T-cell (primary cell): Measurements from ENCODE around the gene SF3B5. TPM values are rescaled to one million over a fixed set of nuclear protein-coding genes. Genes with fewer than 3 reads are reported as not detected.

ENCODE experiments used
- ATAC-seq, 4 experiments: fragments of 200-7000 bp in 3 of 4; fragments of 150-1000 bp in 1 of 4; cut with Tn5 transposase; replicated peaks in 1 of 4; 1 replicate in 3 of 4; 2 replicates in 1 of 4; pipeline ENCODE4 v1.10.0; 2021; ENCODE audit warnings: moderate library complexity in 3 of 4, mild to moderate bottlenecking in 2 of 4, moderate number of reproducible peaks in 1 of 4
- CTCF ChIA-PET, 2 donors: fragments of 300-600 bp; sonication (Branson Sonifier 250); formaldehyde crosslinking; loops; one replicate each; lab custom pipeline; 2022; ENCODE audit warnings: antibody characterized with exemption in 2 of 2; lab: Charles Lee
- POLR2A ChIA-PET, 2 donors: fragments of 300-600 bp; sonication (Branson Sonifier 250); formaldehyde crosslinking; loops; one replicate each; lab custom pipeline; 2022; ENCODE audit warnings: antibody characterized with exemption in 2 of 2; lab: Charles Lee
- DNase-seq, 35 experiments: peaks; one replicate each; pipeline versions ENCODE4 v3.0.0 to v3.0.0-alpha.2; 2013 to 2023
- H3K27ac ChIP-seq: one replicate; pipeline ENCODE4 v1.5.1; 2013; ENCODE audit warnings: low read length
- H3K27me3 ChIP-seq, 2 experiments: replicated peaks in 1 of 2; 1 replicate in 1 of 2; 2 replicates in 1 of 2; pipeline versions ENCODE4 v1.6.1 to v1.7.0; 2013; ENCODE audit warnings: low read length in 1 of 2, mixed read lengths in 1 of 2; ENCODE audit not compliant: control insufficient read depth in 2 of 2, insufficient read depth in 2 of 2; ENCODE audit errors: extremely low read depth in 1 of 2
- H3K36me3 ChIP-seq, 2 donors: 1 replicate in 1 of 2; 2 replicates in 1 of 2; pipeline versions ENCODE4 v1.6.1 to v1.7.0; 2013; ENCODE audit warnings: low read length in 1 of 2; ENCODE audit not compliant: control insufficient read depth in 2 of 2, insufficient read depth in 1 of 2; ENCODE audit errors: extremely low read depth in 1 of 2
- H3K4me1 ChIP-seq, 2 experiments: 1 replicate in 1 of 2; 2 replicates in 1 of 2; pipeline versions ENCODE4 v1.6.1 to v1.7.0; 2013; ENCODE audit warnings: low read length in 2 of 2, mixed read lengths in 1 of 2; ENCODE audit not compliant: insufficient read depth in 2 of 2, control insufficient read depth in 1 of 2; ENCODE audit errors: extremely low read depth in 1 of 2
- H3K4me3 ChIP-seq, 2 donors: 1 replicate in 1 of 2; 2 replicates in 1 of 2; pipeline versions ENCODE4 v1.5.1 to v1.7.0; 2013; ENCODE audit warnings: mild to moderate bottlenecking in 2 of 2, low read length in 1 of 2, moderate library complexity in 1 of 2; ENCODE audit not compliant: control insufficient read depth in 1 of 2; ENCODE audit errors: extremely low read depth in 1 of 2
- H3K9me3 ChIP-seq: 2 replicates; pipeline ENCODE4 v1.7.0; 2013
- H3K27ac Mint-ChIP-seq, 2 donors: one replicate each; pipeline ENCODE4 v1.8.0; 2020 to 2021; ENCODE audit warnings: mild to moderate bottlenecking in 2 of 2, mixed read lengths in 2 of 2
- H3K27me3 Mint-ChIP-seq, 2 donors: one replicate each; pipeline ENCODE4 v1.8.0; 2021 to 2022; ENCODE audit warnings: mixed read lengths in 2 of 2
- H3K36me3 Mint-ChIP-seq: one replicate; pipeline ENCODE4 v1.8.0; 2021; ENCODE audit warnings: mixed read lengths
- H3K4me1 Mint-ChIP-seq, 3 donors: one replicate each; pipeline ENCODE4 v1.8.0; 2020 to 2022; ENCODE audit warnings: mixed read lengths in 3 of 3, mild to moderate bottlenecking in 1 of 3
- H3K4me3 Mint-ChIP-seq, 3 donors: one replicate each; pipeline ENCODE4 v1.8.0; 2020 to 2022; ENCODE audit warnings: mild to moderate bottlenecking in 3 of 3, mixed read lengths in 3 of 3, moderate library complexity in 3 of 3
- H3K9me3 Mint-ChIP-seq, 3 donors: one replicate each; pipeline ENCODE4 v1.8.0; 2020 to 2022; ENCODE audit warnings: mixed read lengths in 3 of 3
- WGBS: methylation state at CpG from one replicate; pipeline ENCODE4 v1.1.5; 2013; ENCODE audit warnings: missing lambda C conversion rate; ENCODE audit not compliant: insufficient coverage; 5-methylcytosine and 5-hydroxymethylcytosine counted together
- total RNA-seq, 35 experiments: library from RNA in 6 of 35; stranded (reverse) in 6 of 35; fragments of 120-200 nt in 1 of 35; gene quantifications; one replicate each; pipeline versions ENCODE4 v1.2.1 to v1.2.4 and lab custom pipeline; 2013 to 2026

The SF3B5 gene
- total RNA-seq, 5 donors from 2014 or later (not counting 1 experiment from before 2014, with no cell fraction given) = 111 to 125 (median 115) TPM

DNA sequence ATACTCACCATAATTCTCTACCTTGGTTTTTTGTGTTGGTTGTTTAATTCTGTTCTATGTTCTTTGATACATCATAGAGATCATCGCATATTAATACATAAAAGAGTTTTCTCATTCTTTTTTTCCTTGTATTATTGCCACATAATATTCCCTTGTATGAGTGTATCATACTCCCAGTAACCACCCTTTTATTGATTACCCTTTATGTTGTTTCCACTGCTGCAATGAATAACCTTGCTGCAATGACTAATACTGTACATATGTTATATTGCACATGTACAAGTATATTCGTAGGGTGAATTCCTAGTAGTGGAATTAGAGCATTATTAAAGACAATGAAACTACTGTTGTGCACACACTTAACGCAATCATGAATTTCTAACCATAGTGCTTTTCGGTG lies 9.1 kb upstream of the SF3B5 start:
- no peak overlapping the region for H3K27ac Mint-ChIP-seq
- Histone ChIP-seq H3K9me3 (no peaks in the 10 kb centered on the region), H3K27ac (no peak overlapping the region), H3K4me1 (no peaks in the 10 kb centered on the region), H3K36me3 (no peaks in the 10 kb centered on the region), H3K4me3 (no peak overlapping the region), H3K27me3 (no peaks in the 10 kb centered on the region)
- no peaks in the 10 kb centered on the region for H3K9me3 Mint-ChIP-seq
- H3K27me3 Mint-ChIP-seq = no peaks in the 10 kb centered on the region
- H3K36me3 Mint-ChIP-seq = no peaks in the 10 kb centered on the region
- H3K4me3 Mint-ChIP-seq = no peak overlapping the region
- DNase-seq = no peak
- POLR2A ChIA-PET = interaction anchor here in 1 of 2 donors (1.0 kb wide), 1 partner anchor 375 kb away, joined by 3 read pairs; no protein-coding TSS in a partner anchor
- peaks cover 1 to 6% (median 1%) of the 10 kb centered on the region in 3 donors for H3K4me1 Mint-ChIP-seq
- ATAC-seq = no peak
- no CpG with 5 or more reads among the region's 4 CpGs for WGBS
- CTCF ChIA-PET = interaction anchor here (0.5 to 2.9 kb wide), 11 partner anchors 10 to 380 kb away, joined by 3 to 32 read pairs (median 5); no protein-coding TSS in a partner anchor

DNA sequence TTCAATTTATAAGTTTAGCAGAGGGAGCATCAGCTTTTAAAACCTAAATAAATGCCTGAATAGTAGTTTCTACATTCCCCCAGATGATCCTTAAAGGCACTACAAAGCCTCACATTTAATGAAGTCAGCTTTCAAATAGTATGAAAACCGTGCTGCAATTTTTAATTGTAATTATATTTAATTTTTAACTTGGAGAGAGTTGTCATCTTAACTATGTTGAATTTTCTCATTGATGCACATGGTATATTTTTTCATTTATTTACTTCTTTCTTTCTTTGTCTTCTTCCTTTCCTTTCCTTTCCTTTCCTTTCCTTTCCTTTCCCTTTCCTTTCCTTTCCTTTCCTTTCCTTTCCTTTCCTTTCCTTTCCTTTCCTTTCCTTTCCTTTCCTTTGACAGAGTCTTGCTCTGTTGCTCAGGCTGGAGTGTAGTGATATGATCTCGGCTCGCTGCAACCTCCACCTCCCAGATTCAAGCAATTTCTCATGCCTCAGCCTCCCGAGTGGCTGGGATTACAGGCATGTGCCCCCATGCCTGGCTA lies 7.7 kb upstream of the SF3B5 start:
- H3K36me3 ChIP-seq = no peaks in the 10 kb centered on the region
- no peaks in the 10 kb centered on the region for H3K9me3 ChIP-seq
- ATAC-seq (no peak), DNase-seq (no peak)
- no peaks in the 10 kb centered on the region for H3K27me3 ChIP-seq
- ChIA-PET POLR2A (no interaction called here), CTCF (interaction anchor here (0.6 to 3.6 kb wide), 5 partner anchors 11 to 529 kb away, joined by 3 to 20 read pairs (median 3); no protein-coding TSS in a partner anchor)
- no peaks in the 10 kb centered on the region for H3K4me1 ChIP-seq
- H3K9me3 Mint-ChIP-seq = no peaks in the 10 kb centered on the region
- H3K27ac Mint-ChIP-seq = peak overlapping the region in 1 of 2 donors; percentile 16
- no peak overlapping the region for H3K4me3 ChIP-seq
- no peaks in the 10 kb centered on the region for H3K27me3 Mint-ChIP-seq
- no peak overlapping the region for H3K27ac ChIP-seq
- H3K4me1 Mint-ChIP-seq = peaks cover 1 to 6% (median 1%) of the 10 kb centered on the region in 3 donors
- no peak overlapping the region for H3K4me3 Mint-ChIP-seq
- H3K36me3 Mint-ChIP-seq = no peaks in the 10 kb centered on the region
- no CpG with 5 or more reads among the region's 4 CpGs for WGBS

GRCh38 chr6:144098993-144099392 lies 3.6 kb upstream of the SF3B5 start:
- WGBS = no CpG with 5 or more reads among the region's 3 CpGs
- Mint-ChIP-seq H3K36me3 (no peaks in the 10 kb centered on the region), H3K27me3 (no peaks in the 10 kb centered on the region), H3K4me3 (no peak overlapping the region), H3K27ac (no peak overlapping the region), H3K9me3 (no peaks in the 10 kb centered on the region), H3K4me1 (peaks cover 15 to 26% (median 22%) of the 10 kb centered on the region in 3 donors)
- no peak for DNase-seq
- peaks cover 10 to 18% of the 10 kb centered on the region in 2 experiments for H3K4me1 ChIP-seq
- POLR2A ChIA-PET = interaction anchor here in 1 of 2 donors (1.0 kb wide), 1 partner anchor 38 kb away, joined by 3 read pairs; no protein-coding TSS in a partner anchor
- no peak overlapping the region for H3K27ac ChIP-seq
- no peak overlapping the region for H3K4me3 ChIP-seq
- no peak for ATAC-seq
- H3K36me3 ChIP-seq = no peaks in the 10 kb centered on the region
- no peaks in the 10 kb centered on the region for H3K27me3 ChIP-seq
- no peaks in the 10 kb centered on the region for H3K9me3 ChIP-seq
- CTCF ChIA-PET = interaction anchor here in 1 of 2 donors (0.6 to 1.3 kb wide), 3 partner anchors 120 to 836 kb away, joined by 4 to 8 read pairs (median 7); no protein-coding TSS in a partner anchor

GRCh38 chr6:144094731-144095133 lies 641 bp downstream of the SF3B5 start:
- Mint-ChIP-seq H3K27me3 (no peaks in the 10 kb centered on the region), H3K4me3 (peak overlapping the region; percentile 95 to 99 (median 98)), H3K27ac (peak overlapping the region; percentile 95 to 97), H3K4me1 (peaks cover 23 to 34% (median 28%) of the 10 kb centered on the region in 3 donors), H3K9me3 (no peaks in the 10 kb centered on the region), H3K36me3 (peaks cover 3% of the 10 kb centered on the region)
- Histone ChIP-seq H3K9me3 (no peaks in the 10 kb centered on the region), H3K36me3 (no peaks in the 10 kb centered on the region), H3K4me1 (peaks cover 12 to 25% of the 10 kb centered on the region in 2 experiments), H3K27ac (peak overlapping the region; percentile 92), H3K27me3 (no peaks in the 10 kb centered on the region), H3K4me3 (peak overlapping the region; percentile 69 to 95)
- peak in 5 of 35 experiments; percentile 0 to 4 (median 3) for DNase-seq
- CTCF ChIA-PET = interaction anchor here (0.6 to 0.8 kb wide), 2 partner anchors 9 to 251 kb away, joined by 3 to 4 read pairs; no protein-coding TSS in a partner anchor
- POLR2A ChIA-PET = interaction anchor here in 1 of 2 donors (0.7 kb wide), 1 partner anchor 124 kb away, joined by 3 read pairs; no protein-coding TSS in a partner anchor
- no peak for ATAC-seq
- 1% methylated on average over 13 of the region's 19 CpGs for WGBS

DNA sequence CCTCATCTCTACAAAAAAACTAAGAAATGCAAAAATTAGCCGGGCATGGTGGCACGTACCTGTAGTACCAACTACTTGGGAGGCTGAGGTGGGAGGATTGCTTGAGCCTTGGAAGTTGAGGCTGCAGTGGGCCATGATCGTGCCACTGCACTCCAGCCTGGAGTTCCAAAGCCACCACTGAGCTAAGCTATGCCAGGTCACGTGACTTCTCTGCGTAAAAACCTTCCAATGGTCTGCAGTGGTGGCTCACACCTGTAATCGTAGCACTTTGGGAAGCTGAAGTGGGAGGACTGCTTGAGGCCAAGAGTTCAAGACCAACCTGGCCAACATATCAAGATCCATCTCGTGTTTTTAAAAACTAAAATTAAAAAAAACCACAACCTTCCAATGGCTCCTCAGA lies 1.7 kb downstream of the SF3B5 start:
- H3K27me3 ChIP-seq = no peaks in the 10 kb centered on the region
- no peak overlapping the region for H3K27ac ChIP-seq
- H3K27ac Mint-ChIP-seq = peak overlapping the region in 1 of 2 donors; percentile 97
- H3K4me3 Mint-ChIP-seq = peak overlapping the region; percentile 95 to 99 (median 98)
- H3K9me3 ChIP-seq = no peaks in the 10 kb centered on the region
- H3K36me3 Mint-ChIP-seq = peaks cover 3% of the 10 kb centered on the region
- no peaks in the 10 kb centered on the region for H3K27me3 Mint-ChIP-seq
- WGBS = 94% methylated on average over 5 of the region's 7 CpGs
- ChIA-PET CTCF (interaction anchor here in 1 of 2 donors (0.7 to 0.8 kb wide), 2 partner anchors 10 to 190 kb away, joined by 4 read pairs; no protein-coding TSS in a partner anchor), POLR2A (interaction anchor here in 1 of 2 donors (0.6 to 0.7 kb wide), 3 partner anchors 81 to 1238 kb away, joined by 3 to 6 read pairs (median 3); no protein-coding TSS in a partner anchor)
- ATAC-seq (no peak), DNase-seq (no peak)
- peaks cover 23 to 34% (median 28%) of the 10 kb centered on the region in 3 donors for H3K4me1 Mint-ChIP-seq
- H3K9me3 Mint-ChIP-seq = no peaks in the 10 kb centered on the region
- peaks cover 12 to 25% of the 10 kb centered on the region in 2 experiments for H3K4me1 ChIP-seq
- H3K36me3 ChIP-seq = no peaks in the 10 kb centered on the region
- no peak overlapping the region for H3K4me3 ChIP-seq

DNA sequence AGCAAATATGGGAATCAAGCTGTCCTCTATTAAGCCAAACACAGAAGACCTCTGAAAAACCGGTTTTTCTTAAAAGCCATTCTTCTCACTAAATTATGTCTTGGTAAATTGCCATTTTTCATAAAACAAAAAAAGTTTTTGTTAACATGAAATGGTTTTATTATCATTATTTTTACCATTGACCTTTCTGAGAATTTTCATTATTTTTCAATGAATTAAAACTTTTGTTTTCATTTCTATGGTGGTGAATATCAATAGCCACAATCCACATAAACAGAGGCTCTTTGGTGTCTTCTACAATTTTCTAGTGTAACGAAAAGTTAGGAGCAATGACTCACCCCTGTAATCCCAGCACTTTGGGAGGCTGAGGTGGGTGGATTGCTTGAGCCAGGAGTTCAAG lies 2.1 kb downstream of the SF3B5 start:
- H3K27ac Mint-ChIP-seq = no peak overlapping the region
- POLR2A ChIA-PET = no interaction called here
- no peaks in the 10 kb centered on the region for H3K27me3 Mint-ChIP-seq
- H3K27me3 ChIP-seq = no peaks in the 10 kb centered on the region
- no peaks in the 10 kb centered on the region for H3K36me3 ChIP-seq
- peak overlapping the region; percentile 51 to 98 (median 95) for H3K4me3 Mint-ChIP-seq
- peaks cover 23 to 34% (median 28%) of the 10 kb centered on the region in 3 donors for H3K4me1 Mint-ChIP-seq
- H3K27ac ChIP-seq = no peak overlapping the region
- DNase-seq = no peak
- H3K36me3 Mint-ChIP-seq = peaks cover 3% of the 10 kb centered on the region
- peaks cover 12 to 25% of the 10 kb centered on the region in 2 experiments for H3K4me1 ChIP-seq
- no peak overlapping the region for H3K4me3 ChIP-seq
- no CpG with 5 or more reads among the region's 2 CpGs for whole genome bisulfite sequencing
- no peaks in the 10 kb centered on the region for H3K9me3 ChIP-seq
- no peaks in the 10 kb centered on the region for H3K9me3 Mint-ChIP-seq
- ATAC-seq = no peak
- CTCF ChIA-PET = interaction anchor here in 1 of 2 donors (1.0 kb wide), 1 partner anchor 153 kb away, joined by 5 read pairs; no protein-coding TSS in a partner anchor
